Panc1 (cell line): Measurements from ENCODE around the gene PITX2.

Experiments
- CTCF ChIP-seq: fragments of 450-650 bp; IDR thresholded peaks from 2 replicates; pipeline ENCODE4 v1.5.1; 2017; ENCODE audit warnings: mild to moderate bottlenecking
- REST ChIP-seq, 2 experiments: IDR thresholded peaks; 2 replicates each; pipeline ENCODE4 v1.6.1; 2011 to 2012; ENCODE audit warnings: low read depth in 2 of 2, control low read depth in 1 of 2, low read length in 1 of 2, mild to moderate bottlenecking in 1 of 2, moderate library complexity in 1 of 2; ENCODE audit not compliant: insufficient read depth in 1 of 2

- TF ChIP-seq REST (IDR thresholded peaks at IDR 0.05; ENCODE audit: insufficient read depth in 1 of 2, low read depth in 2 of 2, low read length in 1 of 2) (no peak), CTCF (no peak)
These were observed 14.0 kb upstream of the PITX2 start for GRCh38 chr4:110636680-110637407.
